ENCODE data around the gene TUBB2B. TPM values are rescaled to one million over a fixed set of nuclear protein-coding genes. Genes with fewer than 3 reads are reported as not detected.
A peak's percentile ranks its signal among the peaks of the same experiment; 100 is the strongest.

The TUBB2B gene
- total and polyA plus RNA-seq, 2 donors (not counting 1 experiment from before 2014, with no cell fraction given), result 14.7 TPM; not detected in 1

DNA sequence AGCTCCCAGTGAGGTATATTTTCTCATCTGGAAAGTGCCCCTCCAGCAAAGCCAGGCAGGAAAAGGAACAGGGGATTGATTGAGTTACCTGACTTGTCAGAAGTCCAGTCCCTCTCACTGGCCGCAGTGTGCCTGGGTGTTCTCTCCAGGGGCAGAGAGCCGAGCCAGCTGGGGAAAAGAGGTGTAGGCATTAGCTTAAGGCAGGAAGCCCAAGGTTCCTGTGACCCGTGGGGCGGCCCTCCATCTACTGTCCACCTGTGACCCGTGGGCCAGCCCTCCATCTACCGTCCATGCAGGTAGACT, 34.0 kb upstream of the TUBB2B start:
- Histone ChIP-seq H3K9ac (ENCODE audit: low read length) (no peak overlapping the region), H2AFZ (ENCODE audit: insufficient read depth, low read depth, low read length, poor library complexity, severe bottlenecking) (no peak overlapping the region), H3K27me3 (replicated peaks in 1 of 4; ENCODE audit: control extremely low read depth in 1 of 4, control insufficient read depth in 3 of 4, insufficient read depth in 4 of 4, low read length in 3 of 4) (no peaks in the 10 kb centered on the region), H3K79me2 (ENCODE audit: control insufficient read depth, insufficient read depth, low read length) (peaks cover 71% of the 10 kb centered on the region), H4K20me1 (ENCODE audit: control insufficient read depth, insufficient read depth, low read length, poor library complexity, severe bottlenecking) (peaks cover 70% of the 10 kb centered on the region), H3K4me2 (replicated peaks; ENCODE audit: low read depth, low read length, poor library complexity, severe bottlenecking) (peak overlapping the region; percentile 88), H3K36me3 (replicated peaks in 1 of 2; ENCODE audit: control extremely low read depth in 1 of 2, control insufficient read depth in 1 of 2, extremely low read depth in 1 of 2, insufficient read depth in 2 of 2, low read length in 1 of 2) (peaks cover 0 to 29% of the 10 kb centered on the region in 2 experiments), H3K4me1 (ENCODE audit: control insufficient read depth in 2 of 2, insufficient read depth in 2 of 2, low read length in 2 of 2) (peaks cover 20 to 34% of the 10 kb centered on the region in 2 donors), H3K27ac (ENCODE audit: low read length in 2 of 2) (no peak overlapping the region), H3K9me3 (ENCODE audit: control extremely low read depth in 1 of 3, control insufficient read depth in 2 of 3, insufficient read depth in 1 of 3, low read length in 2 of 3) (no peaks in the 10 kb centered on the region), H3K4me3 (ENCODE audit: control extremely low read depth in 1 of 5, extremely low read depth in 1 of 5, insufficient read depth in 1 of 5, low read depth in 2 of 5, low read length in 4 of 5) (no peak overlapping the region)
- DNase-seq (no peak), ATAC-seq (ENCODE audit: low read depth) (no peak)
- intact Hi-C loops (cut with micrococcal nuclease), result no loop called here
- Mint-ChIP-seq H3K9me3 (ENCODE audit: insufficient read depth) (no peaks in the 10 kb centered on the region), H3K4me1 (peaks cover 35% of the 10 kb centered on the region), H3K4me3 (peak overlapping the region; percentile 97), H3K27ac (no peak overlapping the region), H3K27me3 (peaks cover 3% of the 10 kb centered on the region)
- TF ChIP-seq, protein P1, sequence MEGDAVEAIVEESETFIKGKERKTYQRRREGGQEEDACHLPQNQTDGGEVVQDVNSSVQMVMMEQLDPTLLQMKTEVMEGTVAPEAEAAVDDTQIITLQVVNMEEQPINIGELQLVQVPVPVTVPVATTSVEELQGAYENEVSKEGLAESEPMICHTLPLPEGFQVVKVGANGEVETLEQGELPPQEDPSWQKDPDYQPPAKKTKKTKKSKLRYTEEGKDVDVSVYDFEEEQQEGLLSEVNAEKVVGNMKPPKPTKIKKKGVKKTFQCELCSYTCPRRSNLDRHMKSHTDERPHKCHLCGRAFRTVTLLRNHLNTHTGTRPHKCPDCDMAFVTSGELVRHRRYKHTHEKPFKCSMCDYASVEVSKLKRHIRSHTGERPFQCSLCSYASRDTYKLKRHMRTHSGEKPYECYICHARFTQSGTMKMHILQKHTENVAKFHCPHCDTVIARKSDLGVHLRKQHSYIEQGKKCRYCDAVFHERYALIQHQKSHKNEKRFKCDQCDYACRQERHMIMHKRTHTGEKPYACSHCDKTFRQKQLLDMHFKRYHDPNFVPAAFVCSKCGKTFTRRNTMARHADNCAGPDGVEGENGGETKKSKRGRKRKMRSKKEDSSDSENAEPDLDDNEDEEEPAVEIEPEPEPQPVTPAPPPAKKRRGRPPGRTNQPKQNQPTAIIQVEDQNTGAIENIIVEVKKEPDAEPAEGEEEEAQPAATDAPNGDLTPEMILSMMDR (IDR thresholded peaks at IDR 0.05), result no peak
- TF ChIP-seq EZH2 (IDR thresholded peaks at IDR 0.05; ENCODE audit: borderline replicate concordance, insufficient read depth, low read depth, low read length, poor library complexity, severe bottlenecking), result no peak
- WGBS (ENCODE audit: insufficient coverage), result 61% methylated on average over 6 of the region's 6 CpGs
- POLR2A ChIA-PET, result no interaction called here
- CTCF ChIA-PET, result interaction anchor here (3.3 kb wide), 1 partner anchor 10 kb away, joined by 21 read pairs; no protein-coding TSS in a partner anchor

DNA sequence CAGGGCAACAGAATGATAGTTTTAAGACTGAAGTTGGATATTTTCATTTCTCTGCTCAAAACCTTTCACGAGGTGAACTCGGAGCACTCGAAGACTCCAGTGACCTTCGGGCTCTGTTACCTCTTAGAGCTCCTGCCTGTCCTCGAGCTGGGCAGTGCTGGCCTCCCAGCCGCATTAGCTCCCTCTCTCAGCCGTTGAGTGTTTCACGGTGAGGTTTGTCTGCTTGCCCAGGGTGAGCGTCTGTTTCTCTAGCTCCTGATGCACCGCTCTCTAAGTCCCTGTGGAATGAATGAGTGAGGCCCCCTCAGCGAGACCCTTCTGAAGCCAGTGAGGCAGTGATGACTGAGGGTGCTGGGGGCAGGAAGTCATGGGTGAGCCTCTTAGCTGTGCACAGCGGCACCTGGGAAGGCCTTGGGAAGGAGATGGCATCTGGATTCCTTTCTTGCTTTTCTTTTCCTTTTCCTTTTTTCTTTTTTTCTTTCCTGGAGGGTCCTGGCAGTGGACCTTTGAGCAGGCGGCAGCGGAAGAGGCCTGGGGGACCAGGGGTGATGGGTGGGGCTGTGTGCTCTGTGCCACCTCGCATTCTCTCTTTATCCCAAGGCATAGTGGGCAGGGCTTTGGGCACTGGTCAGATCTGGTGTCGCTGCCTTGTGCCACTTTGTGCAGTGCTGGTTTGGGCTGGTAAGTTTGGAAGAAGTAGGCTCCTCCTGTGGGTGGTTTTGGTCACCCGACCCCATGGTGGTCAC, 33.5 kb upstream of the TUBB2B start:
- no peaks in the 10 kb centered on the region for H3K9me3 Mint-ChIP-seq (ENCODE audit: insufficient read depth)
- no peaks in the 10 kb centered on the region for H3K9me3 ChIP-seq (ENCODE audit: control extremely low read depth in 1 of 3, control insufficient read depth in 2 of 3, insufficient read depth in 1 of 3, low read length in 2 of 3)
- CTCF ChIA-PET, result interaction anchor here (3.3 kb wide), 1 partner anchor 10 kb away, joined by 21 read pairs; no protein-coding TSS in a partner anchor

More for the DNA sequence above, 33.5 kb upstream of the TUBB2B start:
- Mint-ChIP-seq H3K27ac (no peak overlapping the region), H3K4me1 (peaks cover 35% of the 10 kb centered on the region), H3K4me3 (peak overlapping the region; percentile 97), H3K27me3 (peaks cover 3% of the 10 kb centered on the region)
- intact Hi-C loops (cut with micrococcal nuclease), result no loop called here
- H3K36me3 ChIP-seq (replicated peaks in 1 of 2; ENCODE audit: control extremely low read depth in 1 of 2, control insufficient read depth in 1 of 2, extremely low read depth in 1 of 2, insufficient read depth in 2 of 2, low read length in 1 of 2), result peaks cover 0 to 27% of the 10 kb centered on the region in 2 experiments
- peaks cover 66% of the 10 kb centered on the region for H3K79me2 ChIP-seq (ENCODE audit: control insufficient read depth, insufficient read depth, low read length)
- no peak overlapping the region for H3K9ac ChIP-seq (ENCODE audit: low read length)
- no peak overlapping the region for H3K4me3 ChIP-seq (ENCODE audit: control extremely low read depth in 1 of 5, extremely low read depth in 1 of 5, insufficient read depth in 1 of 5, low read depth in 2 of 5, low read length in 4 of 5)
- no peak for TF ChIP-seq EZH2 (IDR thresholded peaks at IDR 0.05; ENCODE audit: borderline replicate concordance, insufficient read depth, low read depth, low read length, poor library complexity, severe bottlenecking)
- 93% methylated on average over 14 of the region's 17 CpGs for WGBS (ENCODE audit: insufficient coverage)
- ATAC-seq (ENCODE audit: low read depth) (no peak), DNase-seq (no peak)
- H3K27ac ChIP-seq (ENCODE audit: low read length in 2 of 2), result no peak overlapping the region
- no peaks in the 10 kb centered on the region for H3K27me3 ChIP-seq (replicated peaks in 1 of 4; ENCODE audit: control extremely low read depth in 1 of 4, control insufficient read depth in 3 of 4, insufficient read depth in 4 of 4, low read length in 3 of 4)
- no peak overlapping the region for H2AFZ ChIP-seq (ENCODE audit: insufficient read depth, low read depth, low read length, poor library complexity, severe bottlenecking)
- POLR2A ChIA-PET, result no interaction called here
- peak overlapping the region; percentile 88 for H3K4me2 ChIP-seq (replicated peaks; ENCODE audit: low read depth, low read length, poor library complexity, severe bottlenecking)
- H4K20me1 ChIP-seq (ENCODE audit: control insufficient read depth, insufficient read depth, low read length, poor library complexity, severe bottlenecking), result peaks cover 65% of the 10 kb centered on the region
- H3K4me1 ChIP-seq (ENCODE audit: control insufficient read depth in 2 of 2, insufficient read depth in 2 of 2, low read length in 2 of 2), result peaks cover 20 to 34% of the 10 kb centered on the region in 2 donors
